ENCODE measurements around the gene RSU1.
A peak's percentile ranks its signal among the peaks of the same experiment; 100 is the strongest.

Gene RSU1

DNA sequence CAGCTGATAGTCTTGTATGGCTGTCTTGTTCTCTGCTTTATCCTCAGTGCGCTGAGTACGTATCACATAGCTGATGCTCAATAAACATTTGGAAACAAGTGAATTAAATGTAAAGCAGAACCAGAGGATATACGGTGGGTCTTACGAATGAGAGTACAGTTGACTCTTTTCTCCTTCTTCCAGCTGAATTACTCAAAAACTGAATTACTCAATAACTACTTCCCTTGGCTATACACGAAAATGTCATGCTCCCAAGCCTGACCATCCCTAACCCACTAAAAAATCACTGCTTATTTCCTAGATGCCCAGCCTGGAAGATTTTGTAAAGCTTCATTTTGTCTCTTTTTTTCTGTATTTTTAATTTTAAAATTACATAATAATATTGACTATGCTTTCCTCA, 3.2 kb upstream of the RSU1 start:
- DNase-seq = peak; percentile 31 to 71 (median 56)

DNA sequence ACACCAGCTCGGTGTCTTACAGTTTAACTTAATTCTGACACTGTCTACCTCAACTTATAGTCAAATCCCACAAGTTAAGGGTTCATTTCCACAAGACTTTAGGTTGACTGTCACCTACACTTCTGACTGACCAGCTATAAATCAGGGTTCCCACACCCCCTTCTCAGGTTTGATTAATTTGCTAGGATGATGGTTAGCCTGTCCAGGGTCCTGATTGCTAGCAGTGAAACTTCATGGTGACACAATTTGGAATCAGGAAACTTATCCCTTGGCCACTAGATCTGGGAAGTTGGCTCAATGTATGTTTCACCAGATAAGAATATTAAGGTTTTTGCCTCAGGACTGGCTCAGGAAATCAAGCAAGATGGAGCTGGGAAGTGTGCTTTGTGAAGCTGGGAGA, 2.8 kb upstream of the RSU1 start:
- no peak for DNase-seq

DNA sequence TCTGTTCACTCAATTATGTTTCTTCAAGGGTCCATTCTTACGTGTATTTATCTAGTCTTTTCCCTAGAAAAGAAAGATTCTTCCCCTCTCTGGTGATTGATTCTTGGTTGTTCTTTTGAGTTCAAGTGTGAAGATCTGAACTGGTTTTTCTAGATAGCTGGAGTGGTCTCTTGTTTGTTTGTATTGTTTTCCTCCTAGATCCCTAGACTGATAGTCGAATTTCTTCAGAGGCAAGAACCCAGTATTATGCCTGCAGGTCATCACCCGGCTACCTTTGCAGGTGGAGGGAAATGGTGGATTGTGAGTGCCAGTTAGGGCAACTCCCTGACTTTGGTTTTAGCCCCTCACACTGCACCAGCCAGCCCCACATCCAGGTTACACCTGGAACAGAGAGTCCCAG, 2.2 kb upstream of the RSU1 start:
- no peak for DNase-seq

DNA sequence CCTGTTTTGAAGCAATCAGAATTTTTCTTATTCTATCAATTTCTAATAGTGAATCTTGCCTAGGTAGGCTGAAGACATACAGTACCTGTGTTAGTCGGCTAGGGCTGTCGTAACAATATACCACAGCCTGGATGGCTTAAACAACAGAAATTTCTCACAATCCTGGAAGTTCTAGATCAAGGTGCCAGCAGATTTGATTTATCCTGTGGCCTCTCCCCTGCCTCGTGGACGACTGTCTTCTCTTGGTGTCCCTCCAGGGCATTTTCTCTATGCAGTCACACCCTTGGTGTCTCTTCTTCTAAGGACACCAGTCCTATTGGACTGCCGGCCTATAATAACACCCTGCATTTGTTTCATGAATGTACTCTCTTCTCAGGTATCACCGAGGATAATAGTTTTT, 1.8 kb upstream of the RSU1 start:
- no peak for DNase-seq

DNA sequence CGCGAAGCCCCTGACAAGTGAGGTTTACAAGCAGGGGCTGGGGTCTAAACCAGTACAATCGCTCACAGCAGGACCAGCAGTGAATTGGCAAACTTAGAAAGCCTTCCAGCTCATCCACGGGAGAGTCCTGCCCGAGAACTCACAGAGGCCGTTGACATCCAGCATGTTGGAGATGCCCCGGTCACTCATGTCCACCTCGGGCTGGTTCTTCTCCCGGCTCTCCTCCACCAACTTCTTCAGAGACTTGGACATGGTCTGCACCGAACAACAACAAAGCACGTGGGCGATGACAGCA, 447 bp downstream of the RSU1 start:
- peak in 1 of 3 donors; percentile 69 for DNase-seq

DNA sequence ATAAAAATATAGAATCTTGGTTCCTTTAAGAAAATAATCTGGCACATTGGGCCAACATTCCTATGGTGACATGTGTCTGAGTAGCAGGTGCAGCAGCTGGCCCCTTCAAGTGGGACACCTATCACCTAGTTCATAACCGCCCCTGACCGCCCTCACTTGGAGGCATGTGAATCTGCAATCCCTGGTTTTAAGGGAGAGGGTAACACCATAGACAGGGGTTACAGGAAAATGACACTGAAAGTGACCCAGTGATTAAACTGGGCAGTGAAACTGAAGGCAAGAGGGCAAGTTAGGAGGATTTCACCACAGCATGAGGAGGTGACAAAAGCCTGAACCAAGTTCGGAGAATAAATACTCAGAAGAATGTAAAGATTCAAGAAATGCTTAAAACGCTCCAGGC, 1.1 kb downstream of the RSU1 start:
- peak; percentile 37 to 59 (median 40) for DNase-seq

DNA sequence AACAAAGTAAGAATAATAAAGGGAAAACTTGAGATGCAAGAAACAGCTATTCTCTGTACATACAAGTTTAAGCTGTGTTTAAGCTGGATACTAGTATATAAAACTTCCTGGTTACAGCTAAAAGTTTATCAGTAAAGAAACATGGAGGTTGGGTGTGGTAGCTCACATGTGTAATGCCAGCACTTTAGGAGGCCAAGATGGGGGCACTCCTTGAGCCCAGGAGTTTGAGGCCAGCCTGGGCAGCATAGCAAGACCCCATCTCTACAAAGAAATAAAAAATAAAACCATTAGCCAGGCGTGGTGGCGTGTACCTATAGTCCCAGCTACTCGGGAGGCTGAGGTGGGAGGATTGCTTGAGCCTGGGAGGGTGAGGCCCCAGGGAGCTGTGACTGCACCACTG, 3.2 kb downstream of the RSU1 start:
- DNase-seq = no peak

DNA sequence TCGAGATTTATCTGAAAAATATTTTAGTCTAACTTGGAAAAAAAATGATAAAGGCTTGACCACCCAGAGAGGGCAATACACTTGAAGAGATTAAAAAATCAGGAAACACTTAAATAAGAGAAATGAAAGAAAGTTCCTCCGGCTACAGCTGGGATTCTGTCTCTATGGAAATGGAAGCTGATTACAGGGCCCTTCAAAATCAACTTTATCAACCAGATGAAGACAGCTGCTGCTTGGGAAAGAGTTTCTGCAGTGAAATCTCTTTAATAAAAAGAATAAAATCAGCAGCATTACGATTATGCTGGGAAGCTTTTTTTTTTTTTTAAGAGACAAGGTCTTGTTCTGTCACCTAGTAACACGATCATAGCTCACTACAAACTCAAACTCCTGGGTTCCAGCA, 4.5 kb downstream of the RSU1 start:
- DNase-seq = no peak

DNA sequence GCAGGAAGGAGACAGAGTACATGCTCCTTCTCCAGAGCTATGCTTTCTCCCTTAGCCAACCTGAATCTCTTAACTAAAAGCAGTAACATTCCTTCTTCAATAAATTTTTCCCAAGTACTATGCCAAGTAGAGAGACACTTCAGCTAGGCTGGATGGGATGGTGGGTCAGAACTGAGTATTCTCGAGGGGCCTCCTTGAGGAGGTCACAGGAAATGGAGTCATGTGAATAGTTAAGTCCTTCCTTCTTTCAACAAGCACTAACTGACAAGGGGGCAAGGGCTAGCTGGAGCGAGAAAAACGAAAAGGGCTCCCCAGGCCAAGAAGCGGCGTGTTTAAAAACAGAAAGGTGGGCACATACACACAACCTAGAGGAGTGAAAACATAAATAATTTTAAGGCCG, 5.5 kb downstream of the RSU1 start:
- DNase-seq = no peak

DNA sequence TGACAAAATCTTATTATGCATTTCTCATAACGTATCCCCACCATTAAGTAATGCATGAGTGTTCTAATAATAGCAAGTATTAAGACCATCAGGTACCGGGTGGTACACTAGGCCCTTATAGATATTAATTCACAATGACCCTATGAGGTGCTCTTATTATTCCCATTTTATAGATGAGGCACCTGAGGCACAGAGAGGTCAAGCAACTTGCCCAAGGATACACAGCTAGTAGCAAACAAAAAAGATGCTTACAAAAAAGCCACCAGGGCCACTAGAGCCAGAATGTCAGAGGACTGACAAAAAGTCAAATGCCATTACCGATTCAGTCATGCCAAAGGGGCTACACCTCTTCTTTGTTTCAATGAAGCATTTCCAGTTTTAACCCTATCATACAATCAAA, 5.9 kb downstream of the RSU1 start:
- DNase-seq = no peak

DNA sequence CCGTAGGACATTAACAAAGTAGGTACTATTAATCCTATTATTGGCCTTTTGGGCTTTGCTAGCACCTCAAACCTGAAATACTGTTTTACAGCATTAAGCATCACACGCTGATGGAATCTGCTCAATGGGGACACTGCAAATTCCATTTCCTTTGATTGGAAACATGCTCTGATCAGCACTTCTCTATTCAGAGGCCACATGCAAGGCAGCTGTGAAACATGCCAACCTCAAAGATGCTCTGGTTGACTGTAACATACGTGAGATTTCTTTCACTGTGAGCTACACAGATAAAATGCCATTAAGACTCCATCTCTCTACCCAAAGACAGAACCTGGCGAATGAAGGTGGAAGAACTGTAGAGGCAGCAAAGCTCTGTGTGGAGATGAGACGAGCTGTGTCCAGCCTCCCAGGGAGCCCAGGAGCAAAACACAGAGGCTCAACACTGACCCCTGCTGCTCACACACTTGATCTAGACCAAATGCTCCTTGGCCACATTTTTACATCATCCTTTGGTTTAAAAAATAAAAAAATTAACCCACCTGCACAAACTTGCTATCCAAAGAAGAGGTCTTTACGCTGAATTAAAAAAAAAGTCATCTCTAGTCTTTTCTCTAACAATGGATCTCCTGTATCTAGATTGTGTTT, 8.0 kb downstream of the RSU1 start:
- DNase-seq = peak; percentile 54 to 70 (median 56)

DNA sequence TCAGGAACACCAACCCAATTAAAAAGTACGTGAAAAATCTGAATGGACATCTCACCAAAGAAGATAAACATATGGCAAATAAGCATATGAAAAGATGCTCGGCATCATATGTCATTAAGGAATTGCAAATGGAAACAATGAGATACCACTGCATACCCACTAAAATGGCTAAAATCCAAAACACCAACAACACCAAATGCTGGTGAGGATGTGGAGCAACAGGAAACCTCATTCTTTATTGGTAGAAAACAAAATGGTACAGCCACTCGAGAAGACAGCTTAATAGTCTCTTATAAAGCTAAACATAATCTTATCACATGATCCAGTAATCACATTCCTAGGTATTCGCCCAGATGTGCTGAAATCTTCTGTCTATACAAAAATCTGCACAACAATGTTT, 13.1 kb downstream of the RSU1 start:
- no peak for DNase-seq

DNA sequence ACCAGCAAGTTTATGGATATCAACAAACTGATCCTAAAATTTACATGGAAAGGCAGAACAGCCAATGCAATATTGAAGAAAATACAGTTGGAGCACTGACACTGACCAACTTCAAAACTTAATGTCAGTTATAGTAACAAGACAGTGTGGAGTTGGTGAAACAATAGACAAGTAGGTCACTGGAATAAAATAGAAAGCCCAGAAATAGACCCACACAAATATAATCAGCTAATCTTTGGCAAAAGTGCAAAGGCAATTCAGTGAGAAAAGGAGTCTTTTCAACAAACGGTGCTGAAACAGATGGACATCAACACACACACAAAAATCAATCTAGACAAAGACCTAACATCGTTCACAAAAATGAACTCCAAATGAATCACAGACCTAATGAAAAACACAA, 13.8 kb downstream of the RSU1 start:
- DNase-seq = no peak

DNA sequence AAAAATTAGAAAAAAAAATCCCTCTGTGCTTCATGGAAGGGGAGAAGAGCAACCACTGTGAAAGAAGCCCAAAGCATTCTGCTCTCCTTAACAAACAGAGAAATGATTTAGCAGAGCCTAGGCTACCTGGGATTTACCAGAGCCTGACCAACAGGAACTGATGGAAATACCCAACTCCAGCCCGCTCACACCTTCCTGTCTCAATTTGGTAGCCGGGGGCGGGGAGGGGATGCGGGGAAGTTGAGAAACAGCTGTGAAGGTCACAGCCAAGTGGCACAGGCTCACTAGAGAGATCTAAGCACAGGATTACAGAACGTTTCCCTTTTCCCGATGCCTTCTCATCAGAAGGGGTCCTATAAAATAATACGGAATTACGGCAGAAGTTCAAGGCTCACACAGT, 17.6 kb downstream of the RSU1 start:
- DNase-seq = peak; percentile 29 to 63 (median 40)

DNA sequence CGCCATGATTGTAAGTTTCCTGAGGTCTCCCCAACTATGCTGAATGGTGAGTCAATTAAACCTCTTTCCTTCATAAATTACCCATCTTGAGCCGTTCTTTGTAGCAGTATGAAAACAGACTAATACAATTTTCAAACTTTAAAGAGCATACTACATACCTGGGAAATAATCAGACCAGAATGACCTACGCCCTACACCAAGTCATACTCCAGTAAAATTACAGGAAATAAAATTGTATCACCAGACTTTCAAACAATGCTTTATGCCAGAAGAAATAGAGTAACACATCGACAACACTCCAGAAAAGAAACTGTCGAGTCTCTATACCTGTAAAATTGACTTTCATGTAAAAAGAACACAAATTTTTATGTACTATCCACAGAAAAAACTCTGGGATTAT, 18.7 kb downstream of the RSU1 start:
- no peak for DNase-seq

DNA sequence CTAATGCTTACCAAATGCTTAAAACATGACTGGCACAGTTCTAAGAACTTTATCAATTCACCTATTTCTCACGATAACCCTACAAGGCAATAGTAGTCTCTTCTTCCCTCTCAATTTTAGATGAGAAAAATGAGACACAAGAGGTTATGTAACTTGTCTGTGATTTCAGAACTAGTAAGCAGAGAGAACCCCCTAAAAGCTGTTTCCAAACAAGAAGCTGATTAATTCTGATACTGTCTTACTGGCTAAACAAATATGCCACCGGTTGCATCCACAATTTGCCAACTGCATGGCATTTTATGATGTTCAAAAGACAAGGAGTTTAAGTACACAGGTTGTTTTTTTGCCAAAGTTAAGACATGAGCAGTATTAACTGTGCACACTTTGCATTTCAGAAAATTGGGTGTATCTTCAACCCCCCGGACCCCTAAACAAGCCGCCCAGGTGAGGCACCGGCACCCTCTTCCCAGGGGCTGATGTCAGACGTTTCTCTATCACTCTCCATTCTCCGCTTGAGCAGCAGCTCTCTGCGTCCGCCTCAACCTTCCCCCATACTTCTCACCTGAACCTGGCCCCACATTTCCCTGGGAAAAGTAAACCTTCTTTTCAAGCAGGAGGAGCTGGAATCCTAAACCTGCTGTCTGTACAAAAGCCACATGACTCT, 21.7 kb downstream of the RSU1 start:
- DNase-seq = no peak

DNA sequence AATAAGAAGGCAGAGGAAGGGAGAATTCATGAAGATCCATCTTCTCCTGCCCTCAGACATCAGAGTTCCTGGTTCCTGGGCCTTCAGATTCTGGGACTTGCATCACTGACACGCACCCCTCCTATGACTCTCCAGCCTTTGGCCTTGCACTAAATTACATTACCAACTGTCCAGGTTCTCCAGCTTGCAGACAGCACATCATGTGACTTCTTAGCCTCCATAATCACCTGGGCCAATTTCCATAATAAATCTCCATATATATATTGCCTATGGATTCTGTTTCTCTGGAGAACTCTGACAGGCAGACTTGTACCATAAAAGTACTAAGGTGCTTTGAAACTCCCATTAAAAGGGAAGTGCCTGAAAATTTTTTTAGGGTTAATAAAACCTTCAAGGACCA, 23.2 kb downstream of the RSU1 start:
- DNase-seq = no peak

DNA sequence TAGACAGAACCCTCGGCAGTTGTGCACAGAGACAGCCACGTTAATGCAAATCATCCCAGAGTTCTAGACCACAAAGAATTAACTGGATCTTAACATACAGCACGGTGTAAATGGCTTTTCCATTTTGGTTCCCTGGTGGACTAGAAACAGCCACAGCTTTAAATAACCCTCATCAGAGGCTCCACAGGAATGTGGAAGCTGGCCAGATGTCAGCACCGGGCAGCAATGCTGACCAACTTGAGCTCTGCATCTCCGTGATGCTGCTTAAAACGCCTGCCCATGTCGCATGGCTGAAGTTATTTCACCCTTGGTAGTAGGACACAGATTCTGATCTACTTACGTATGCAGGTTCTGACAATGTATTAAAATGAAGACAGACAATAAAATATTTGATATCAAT, 24.5 kb downstream of the RSU1 start:
- no peak for DNase-seq

DNA sequence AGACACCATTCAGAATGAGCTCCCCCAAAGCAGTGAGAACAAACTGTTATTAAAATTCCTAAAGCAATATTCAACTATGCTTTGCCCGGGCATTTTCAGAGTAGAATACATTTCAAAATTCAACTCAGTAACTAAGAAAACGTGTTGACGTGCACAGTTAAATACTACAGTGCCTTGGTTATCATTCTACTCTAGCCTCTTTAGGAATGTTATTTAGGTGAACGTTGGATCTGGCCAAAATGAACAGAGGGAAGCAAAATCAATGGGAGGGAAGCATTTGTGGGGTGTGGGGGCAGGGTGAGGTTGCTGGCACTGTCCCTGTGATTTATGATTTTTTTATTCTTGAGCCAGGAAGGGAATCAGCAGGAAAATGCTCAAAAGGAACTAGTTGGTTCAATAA, 27.5 kb downstream of the RSU1 start:
- DNase-seq = no peak

DNA sequence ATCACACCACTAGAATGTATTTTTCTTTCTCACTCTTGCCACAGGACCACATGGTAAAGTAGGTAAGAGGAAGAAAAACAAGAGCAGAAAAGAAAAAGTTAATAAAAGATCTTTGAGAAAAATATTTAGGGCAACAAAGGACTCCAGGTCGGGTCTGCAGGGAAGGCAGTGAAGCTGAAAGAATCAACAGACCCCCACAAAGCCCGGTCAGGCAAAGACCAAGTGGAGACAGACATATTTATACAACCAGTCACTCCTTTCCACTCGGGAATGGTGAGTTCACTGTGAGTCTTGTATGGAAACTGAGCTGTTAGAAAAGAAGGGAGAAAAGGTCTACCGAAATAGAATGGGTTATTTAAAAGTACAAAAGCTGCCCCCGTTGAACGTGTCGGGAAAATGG, 28.0 kb downstream of the RSU1 start:
- DNase-seq = no peak

DNA sequence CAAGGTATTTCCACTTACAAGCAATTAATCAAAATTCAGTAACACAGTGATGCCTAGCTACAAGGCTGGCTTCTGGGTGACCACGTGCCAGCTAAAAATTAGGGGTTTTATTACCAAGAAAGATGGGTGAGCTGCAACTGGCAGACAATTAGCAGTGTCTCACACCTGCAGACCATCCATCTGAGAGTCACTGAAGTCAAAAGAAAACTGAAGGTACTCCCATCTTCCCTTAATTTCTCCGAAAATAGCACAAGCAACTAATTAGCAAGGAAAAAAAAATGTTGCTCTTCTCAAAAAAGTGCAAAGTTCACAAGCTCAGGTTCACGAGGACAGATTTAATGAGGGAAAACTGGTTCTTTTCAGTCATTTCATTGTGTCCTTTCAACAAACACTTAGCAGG, 28.4 kb downstream of the RSU1 start:
- DNase-seq = no peak

DNA sequence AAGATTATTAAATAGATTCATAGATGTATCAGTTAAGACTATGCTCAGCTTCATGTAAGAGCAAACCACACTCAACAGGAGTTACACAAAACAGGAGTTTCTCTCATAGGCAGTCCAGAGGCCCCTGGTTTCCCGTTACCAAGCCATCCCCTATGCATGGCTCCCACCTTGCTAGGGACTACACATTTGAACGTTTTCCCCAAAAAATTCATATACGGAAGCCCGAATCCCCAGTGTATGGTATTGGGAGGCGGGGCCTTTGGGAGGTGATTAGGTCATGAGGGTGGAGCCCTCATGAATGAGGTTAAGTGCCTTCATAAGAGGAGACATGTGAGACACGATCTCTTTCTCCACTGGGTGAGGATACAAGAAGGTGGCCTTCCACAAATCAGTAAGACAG, 29.1 kb downstream of the RSU1 start:
- no peak for DNase-seq

DNA sequence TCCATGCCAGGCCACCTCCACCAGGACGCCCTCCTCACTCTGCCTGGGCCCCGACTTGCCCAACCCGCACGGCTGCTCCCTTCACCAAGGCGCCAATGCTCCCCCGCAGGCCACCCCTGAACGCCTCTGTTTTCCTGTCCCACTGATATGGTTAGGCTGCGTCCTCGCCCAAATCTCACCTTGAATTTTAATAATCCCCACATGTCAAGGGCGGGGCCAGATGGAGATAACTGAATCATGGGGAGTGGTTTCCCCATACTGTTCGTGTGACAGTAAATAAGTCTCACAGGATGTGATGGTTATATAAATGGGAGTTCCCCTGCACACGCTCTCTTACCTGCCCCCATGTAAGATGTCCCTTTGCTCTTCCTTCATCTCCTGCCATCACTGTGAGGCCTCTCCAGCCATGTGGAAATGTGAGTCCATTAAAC, 29.8 kb downstream of the RSU1 start:
- DNase-seq = no peak

DNA sequence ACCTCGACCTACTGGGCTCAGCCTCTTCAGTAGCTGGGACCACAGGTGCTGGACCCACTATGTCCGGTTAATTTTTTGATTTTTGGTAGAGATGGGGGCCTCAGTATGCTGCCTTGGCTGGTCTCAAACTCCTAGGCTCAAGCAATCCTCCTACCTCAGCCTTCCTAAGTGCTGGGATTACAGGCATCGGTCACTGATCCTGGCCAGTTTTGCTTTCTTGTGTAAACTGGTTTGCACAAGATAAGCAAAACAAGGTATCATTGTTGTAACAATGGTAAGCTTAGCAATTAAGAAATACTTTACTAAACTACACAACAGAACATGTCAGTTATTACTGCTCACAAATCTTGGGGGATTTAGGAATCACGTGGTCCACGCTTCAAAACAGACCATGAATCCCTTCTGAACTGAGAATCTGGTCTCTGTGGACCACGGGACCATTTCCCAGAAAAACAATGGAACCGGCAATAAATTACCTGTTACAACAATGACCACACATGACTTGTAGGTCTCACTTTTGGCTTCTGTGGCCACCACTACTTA, 36.8 kb downstream of the RSU1 start:
- DNase-seq = no peak

DNA sequence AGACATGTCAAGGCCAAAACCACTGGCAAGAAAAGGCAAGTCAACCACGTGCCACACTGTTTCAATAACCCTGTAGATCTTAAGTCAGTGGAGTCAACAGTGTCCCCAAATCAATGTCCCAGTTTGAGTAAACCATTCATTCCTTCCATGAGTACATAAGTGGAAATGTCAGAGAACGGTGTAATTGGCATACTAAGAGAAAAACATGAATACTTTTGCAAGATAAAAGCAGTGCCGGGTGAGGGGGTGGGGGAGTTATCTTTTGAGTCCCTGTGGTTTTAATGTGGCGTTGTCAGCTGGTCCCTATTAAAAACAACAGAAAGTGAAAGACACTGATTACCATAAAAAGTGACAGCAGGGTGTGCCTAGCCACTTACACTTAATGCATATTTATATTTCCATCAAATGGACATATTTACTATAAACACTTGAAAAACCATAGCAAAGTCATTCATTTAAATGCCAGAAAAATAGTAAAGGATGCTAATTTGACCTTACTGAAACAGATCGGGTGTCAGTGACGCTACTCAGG, 37.8 kb downstream of the RSU1 start:
- DNase-seq = no peak
